Stimulated activated naive B cell treated with anti-CD40 and anti-IgM and Interleukin-4, amounts not matched to agents 10 μg/mL and 1 μg/mL and 100 μg/mL, for 72 hours (primary cell): ENCODE measurements around the gene SELPLG.
"Not testable (repeated sequence)": the region's sequence is repeated elsewhere in the genome, so short reads cannot be mapped to it uniquely, and the experiment has no call there.

ENCODE experiments used
- ATAC-seq, 2 donors: fragments of 150-1000 bp; cut with Tn5 transposase; replicated peaks; 2 replicates each; pipeline ENCODE4 v1.10.0; 2021; ENCODE audit warnings: moderate library complexity in 1 of 2
- DNase-seq: peaks from one replicate; pipeline ENCODE4 v3.0.0; 2021
- H3K27ac Mint-ChIP-seq: one replicate; pipeline ENCODE4 v1.8.0; 2022; ENCODE audit warnings: mild to moderate bottlenecking, mixed read lengths
- H3K27me3 Mint-ChIP-seq, 2 donors: one replicate each; pipeline ENCODE4 v1.8.0; 2022; ENCODE audit warnings: mixed read lengths in 2 of 2
- H3K36me3 Mint-ChIP-seq, 2 donors: one replicate each; pipeline ENCODE4 v1.8.0; 2022; ENCODE audit warnings: mixed read lengths in 2 of 2, mild to moderate bottlenecking in 1 of 2
- H3K4me1 Mint-ChIP-seq, 2 donors: one replicate each; pipeline ENCODE4 v1.8.0; 2022; ENCODE audit warnings: mixed read lengths in 2 of 2, mild to moderate bottlenecking in 1 of 2
- H3K4me3 Mint-ChIP-seq, 2 donors: one replicate each; pipeline ENCODE4 v1.8.0; 2022; ENCODE audit warnings: mild to moderate bottlenecking in 2 of 2, mixed read lengths in 2 of 2, moderate library complexity in 1 of 2
- H3K9me3 Mint-ChIP-seq, 2 donors: one replicate each; pipeline ENCODE4 v1.8.0; 2022; ENCODE audit warnings: mixed read lengths in 2 of 2, mild to moderate bottlenecking in 1 of 2

The SELPLG gene

DNA sequence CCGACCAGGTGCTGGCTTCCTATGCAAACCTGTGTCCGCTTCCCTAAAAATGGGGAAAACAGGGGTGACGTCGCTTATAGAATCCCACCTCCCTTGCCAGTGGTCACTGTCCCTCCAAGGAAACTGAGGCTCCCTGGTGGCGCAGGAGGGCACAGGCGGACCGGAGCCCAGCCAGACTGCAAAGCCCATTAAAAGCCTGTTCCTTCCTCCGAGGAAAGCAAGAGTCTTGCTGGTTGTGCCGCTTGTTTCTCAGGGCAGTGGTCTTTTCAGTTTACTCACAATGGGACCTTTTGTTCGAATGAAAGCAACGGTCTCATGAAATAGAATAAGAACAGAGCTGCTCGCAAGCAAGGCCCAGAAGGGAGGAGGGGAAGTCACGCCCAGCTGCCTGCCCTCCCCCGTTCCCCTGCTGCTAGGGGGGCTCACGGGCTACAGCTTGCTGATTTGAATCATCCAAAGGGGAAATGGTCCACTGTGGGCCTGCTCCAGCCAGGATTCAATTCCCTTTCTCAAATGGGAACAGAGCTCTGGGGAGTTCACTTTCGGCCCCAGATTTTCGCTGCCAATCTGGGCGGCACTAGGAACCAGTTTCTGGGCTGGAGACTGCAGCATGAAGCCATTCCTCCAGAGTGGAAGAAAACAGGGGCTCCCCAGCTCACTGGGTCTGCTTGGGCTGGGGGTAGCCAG lies 4.6 kb upstream of the SELPLG start:
- H3K36me3 Mint-ChIP-seq: peaks cover 2 to 10% of the 10 kb centered on the region in 2 donors
- H3K4me1 Mint-ChIP-seq: peaks cover 66 to 89% of the 10 kb centered on the region in 2 donors
- ATAC-seq: no peak
- H3K4me3 Mint-ChIP-seq: peak overlapping the region; percentile 25 to 64
- H3K27me3 Mint-ChIP-seq: no peaks in the 10 kb centered on the region
- H3K27ac Mint-ChIP-seq: peak overlapping the region; percentile 85
- no peak for DNase-seq
- H3K9me3 Mint-ChIP-seq: peaks cover 0 to 2% of the 10 kb centered on the region in 2 donors

- Mint-ChIP-seq H3K27ac (peak overlapping the region; percentile 75), H3K9me3 (peaks cover 0 to 2% of the 10 kb centered on the region in 2 donors), H3K4me3 (peak overlapping the region; percentile 32 to 34), H3K27me3 (no peaks in the 10 kb centered on the region), H3K36me3 (peaks cover 2 to 10% of the 10 kb centered on the region in 2 donors), H3K4me1 (peaks cover 69 to 94% of the 10 kb centered on the region in 2 donors)
- DNase-seq: no peak
- ATAC-seq: no peak
Observed at GRCh38 chr12:108637222-108637971, 3.7 kb upstream of the SELPLG start.

GRCh38 chr12:108635997-108636808 lies 2.5 kb upstream of the SELPLG start:
- H3K4me3 Mint-ChIP-seq: peak overlapping the region; percentile 49 to 59
- H3K27ac Mint-ChIP-seq: peak overlapping the region; percentile 96
- H3K27me3 Mint-ChIP-seq: no peaks in the 10 kb centered on the region
- peaks cover 63 to 92% of the 10 kb centered on the region in 2 donors for H3K4me1 Mint-ChIP-seq
- peaks cover 4 to 15% of the 10 kb centered on the region in 2 donors for H3K36me3 Mint-ChIP-seq
- peaks cover 0 to 2% of the 10 kb centered on the region in 2 donors for H3K9me3 Mint-ChIP-seq
- ATAC-seq (no peak), DNase-seq (no peak)

- peaks cover 4 to 15% of the 10 kb centered on the region in 2 donors for H3K36me3 Mint-ChIP-seq
- ATAC-seq: peak; percentile 55 to 57
- peak; percentile 69 for DNase-seq
- peak overlapping the region; percentile 96 for H3K27ac Mint-ChIP-seq
- no peaks in the 10 kb centered on the region for H3K27me3 Mint-ChIP-seq
- H3K4me1 Mint-ChIP-seq: peaks cover 60 to 91% of the 10 kb centered on the region in 2 donors
- peaks cover 0 to 5% of the 10 kb centered on the region in 2 donors for H3K9me3 Mint-ChIP-seq
- peak overlapping the region; percentile 59 to 73 for H3K4me3 Mint-ChIP-seq
Observed at GRCh38 chr12:108635201-108635996, 1.7 kb upstream of the SELPLG start.

- Mint-ChIP-seq H3K9me3 (peaks cover 0 to 4% of the 10 kb centered on the region in 2 donors), H3K36me3 (peaks cover 3 to 9% of the 10 kb centered on the region in 2 donors), H3K4me1 (peaks cover 60 to 91% of the 10 kb centered on the region in 2 donors), H3K27ac (peak overlapping the region; percentile 96), H3K4me3 (peak overlapping the region; percentile 59 to 73), H3K27me3 (no peaks in the 10 kb centered on the region)
- ATAC-seq (peak in 1 of 2 donors; percentile 7), DNase-seq (peak; percentile 36)
Observed at GRCh38 chr12:108634341-108634751, 652 bp upstream of the SELPLG start.

DNA sequence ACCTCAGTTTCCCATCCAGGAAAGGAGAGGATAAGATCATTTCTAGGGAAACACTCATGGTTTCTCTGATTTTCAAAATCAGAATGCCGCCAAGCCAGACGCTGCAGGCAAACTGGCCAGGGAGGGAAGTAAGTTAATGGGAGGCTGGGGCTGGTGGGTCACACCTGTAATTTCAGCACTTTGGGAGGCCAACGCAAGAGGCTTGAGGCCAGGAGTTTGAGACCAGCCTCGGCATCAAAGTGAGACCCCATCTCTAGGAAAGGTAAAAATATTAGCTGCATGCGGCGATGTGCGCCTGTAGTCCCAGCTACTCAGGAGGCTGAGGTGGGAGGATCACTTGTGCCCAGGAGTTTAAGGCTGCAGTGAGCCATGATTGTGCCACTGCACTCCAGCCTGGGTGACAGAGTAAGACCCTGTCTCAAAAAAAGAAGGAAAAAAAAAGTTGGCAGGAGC lies 587 bp downstream of the SELPLG start:
- Mint-ChIP-seq H3K36me3 (peaks cover 2 to 5% of the 10 kb centered on the region in 2 donors), H3K27me3 (no peaks in the 10 kb centered on the region), H3K27ac (peak overlapping the region; percentile 96), H3K4me1 (peaks cover 55 to 91% of the 10 kb centered on the region in 2 donors), H3K4me3 (peak overlapping the region; percentile 59 to 60), H3K9me3 (peaks cover 0 to 2% of the 10 kb centered on the region in 2 donors)
- no peak for ATAC-seq
- DNase-seq: no peak

- DNase-seq, H3K9me3 Mint-ChIP-seq, ATAC-seq, H3K36me3 Mint-ChIP-seq, H3K27me3 Mint-ChIP-seq, H3K4me3 Mint-ChIP-seq, H3K27ac Mint-ChIP-seq: not testable (repeated sequence)
- H3K4me1 Mint-ChIP-seq: peaks cover 46 to 77% of the 10 kb centered on the region in 2 donors
Observed at GRCh38 chr12:108631261-108631660, 2.4 kb downstream of the SELPLG start.

GRCh38 chr12:108630481-108631207 lies 3.0 kb downstream of the SELPLG start:
- H3K4me3 Mint-ChIP-seq: no peak overlapping the region
- no peaks in the 10 kb centered on the region for H3K27me3 Mint-ChIP-seq
- no peak for ATAC-seq
- peaks cover 40 to 74% of the 10 kb centered on the region in 2 donors for H3K4me1 Mint-ChIP-seq
- DNase-seq: no peak
- peaks cover 2 to 5% of the 10 kb centered on the region in 2 donors for H3K36me3 Mint-ChIP-seq
- H3K27ac Mint-ChIP-seq: peak overlapping the region; percentile 86
- peaks cover 0 to 2% of the 10 kb centered on the region in 2 donors for H3K9me3 Mint-ChIP-seq

DNA sequence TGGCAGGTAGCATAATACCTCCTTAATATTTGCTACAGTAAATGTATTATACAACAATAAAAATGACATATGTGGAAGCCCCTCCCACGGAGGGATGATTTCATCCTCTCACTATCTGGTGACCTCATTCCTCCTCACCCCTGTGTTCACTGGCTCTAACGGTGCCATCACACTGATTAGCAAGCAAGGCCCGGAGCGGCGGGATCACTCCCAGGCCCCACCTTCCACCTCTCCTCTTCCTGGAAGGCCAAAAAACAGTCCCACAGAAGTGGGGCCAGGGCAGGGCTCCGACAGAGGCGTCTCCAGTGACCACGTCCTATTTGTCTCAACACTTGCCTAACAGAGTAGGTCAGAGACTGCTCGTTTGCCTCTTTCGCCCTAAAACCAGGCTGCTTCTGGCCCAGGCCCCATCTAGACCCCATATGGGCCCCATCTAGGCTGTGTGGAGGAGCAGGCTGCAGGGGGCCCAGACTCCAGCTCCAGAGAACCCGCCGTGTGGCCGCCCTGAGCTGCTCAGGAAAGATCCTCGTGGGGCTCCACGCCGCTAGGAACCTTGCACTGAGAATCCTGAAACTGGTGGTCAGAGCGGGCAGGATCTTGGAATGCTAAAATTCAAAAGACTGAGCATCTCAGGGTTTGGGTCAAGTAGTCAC lies 3.7 kb downstream of the SELPLG start:
- Mint-ChIP-seq H3K27me3 (no peaks in the 10 kb centered on the region), H3K36me3 (peaks cover 2 to 5% of the 10 kb centered on the region in 2 donors), H3K4me3 (no peak overlapping the region), H3K9me3 (peaks cover 0 to 2% of the 10 kb centered on the region in 2 donors), H3K4me1 (peaks cover 43 to 74% of the 10 kb centered on the region in 2 donors), H3K27ac (peak overlapping the region; percentile 86)
- DNase-seq: no peak
- no peak for ATAC-seq

DNA sequence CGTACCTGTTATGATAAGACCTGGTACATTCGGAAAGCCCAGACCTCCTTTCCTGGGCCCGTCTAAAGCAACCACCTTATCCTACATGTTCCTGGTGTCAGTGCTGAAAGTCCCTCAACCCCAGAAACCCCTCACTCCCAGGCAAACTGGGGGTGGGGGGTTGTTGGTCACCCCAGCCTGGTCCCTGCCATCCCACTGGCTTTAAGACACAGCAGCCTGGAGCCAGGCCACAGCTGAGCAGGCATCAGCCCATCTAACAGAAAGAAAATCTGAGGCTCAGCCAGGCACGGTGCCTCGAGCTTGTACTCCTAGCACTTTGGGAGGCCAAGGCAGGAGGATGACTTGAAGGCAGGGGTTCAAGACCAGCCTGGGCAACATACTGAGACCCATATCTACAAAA lies 4.5 kb downstream of the SELPLG start:
- no peaks in the 10 kb centered on the region for H3K27me3 Mint-ChIP-seq
- H3K27ac Mint-ChIP-seq: no peak overlapping the region
- peaks cover 39 to 68% of the 10 kb centered on the region in 2 donors for H3K4me1 Mint-ChIP-seq
- DNase-seq (no peak), ATAC-seq (no peak)
- peak overlapping the region; percentile 66 to 76 for H3K4me3 Mint-ChIP-seq
- peaks cover 0 to 2% of the 10 kb centered on the region in 2 donors for H3K9me3 Mint-ChIP-seq
- peaks cover 2 to 6% of the 10 kb centered on the region in 2 donors for H3K36me3 Mint-ChIP-seq

- H3K36me3 Mint-ChIP-seq: peaks cover 13 to 22% of the 10 kb centered on the region in 2 donors
- no peak overlapping the region for H3K27ac Mint-ChIP-seq
- no peak overlapping the region for H3K4me3 Mint-ChIP-seq
- ATAC-seq (no peak), DNase-seq (no peak)
- H3K4me1 Mint-ChIP-seq: peaks cover 31 to 61% of the 10 kb centered on the region in 2 donors
- no peaks in the 10 kb centered on the region for H3K27me3 Mint-ChIP-seq
- H3K9me3 Mint-ChIP-seq: peaks cover 8 to 9% of the 10 kb centered on the region in 2 donors
Observed at GRCh38 chr12:108627134-108627920, 6.4 kb downstream of the SELPLG start.

DNA sequence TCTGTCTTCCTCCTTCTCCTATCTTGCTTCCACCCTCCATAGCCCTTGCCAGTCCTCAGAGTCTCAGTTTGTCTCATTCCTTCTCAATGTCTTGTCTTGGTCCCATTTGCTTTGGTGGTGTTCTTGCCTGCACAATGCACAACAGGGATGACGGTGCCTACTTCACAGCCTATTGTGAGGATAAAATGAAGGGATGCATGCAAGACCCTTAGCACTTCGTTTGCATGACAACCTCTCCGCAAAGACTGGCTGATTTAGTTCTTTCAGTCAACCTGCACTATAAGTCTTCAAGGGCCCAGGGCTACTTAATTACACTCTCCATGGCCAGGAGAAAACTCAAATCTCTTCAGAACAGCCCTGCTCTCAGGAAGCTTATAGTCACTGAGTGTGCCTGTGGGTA lies 8.5 kb downstream of the SELPLG start:
- Mint-ChIP-seq H3K27me3 (no peaks in the 10 kb centered on the region), H3K4me1 (peaks cover 27 to 56% of the 10 kb centered on the region in 2 donors), H3K27ac (no peak overlapping the region), H3K4me3 (no peak overlapping the region), H3K9me3 (peaks cover 7 to 9% of the 10 kb centered on the region in 2 donors), H3K36me3 (peaks cover 16 to 18% of the 10 kb centered on the region in 2 donors)
- DNase-seq (no peak), ATAC-seq (no peak)
